Kidney epithelial cell (primary cell): Measurements from ENCODE around the gene ASPSCR1. TPM values are rescaled to one million over a fixed set of nuclear protein-coding genes. Genes with fewer than 3 reads are reported as not detected.

ENCODE experiments used
- DNase-seq: peaks from one replicate; pipeline ENCODE4 v3.0.0-alpha.2; 2010; ENCODE audit warnings: low read depth
- H3K27me3 ChIP-seq: 2 replicates; pipeline ENCODE4 v1.6.0; 2011; ENCODE audit warnings: low read length; ENCODE audit not compliant: control insufficient read depth, insufficient read depth
- H3K36me3 ChIP-seq: 2 replicates; pipeline ENCODE4 v1.5.1; 2011; ENCODE audit warnings: low read length; ENCODE audit not compliant: control insufficient read depth, insufficient read depth
- H3K4me3 ChIP-seq: 2 replicates; pipeline ENCODE4 v1.5.1; 2011; ENCODE audit warnings: low read depth, mild to moderate bottlenecking, control low read depth, low read length
- CTCF ChIP-seq: IDR thresholded peaks from 2 replicates; pipeline ENCODE4 v1.5.1; 2011; ENCODE audit warnings: mild to moderate bottlenecking, moderate library complexity, low read length, control low read depth, inconsistent platforms; ENCODE audit not compliant: insufficient read depth, poor library complexity, severe bottlenecking
- total RNA-seq: library from RNA; depleted of rRNA; stranded (reverse); fragments of >200 nt; gene quantifications from 2 replicates; pipeline ENCODE4 v1.2.3, GENCODE V29; 2015

Gene ASPSCR1
- total RNA-seq, 1 donor from 2014 or later, result 19.5 TPM

DNA sequence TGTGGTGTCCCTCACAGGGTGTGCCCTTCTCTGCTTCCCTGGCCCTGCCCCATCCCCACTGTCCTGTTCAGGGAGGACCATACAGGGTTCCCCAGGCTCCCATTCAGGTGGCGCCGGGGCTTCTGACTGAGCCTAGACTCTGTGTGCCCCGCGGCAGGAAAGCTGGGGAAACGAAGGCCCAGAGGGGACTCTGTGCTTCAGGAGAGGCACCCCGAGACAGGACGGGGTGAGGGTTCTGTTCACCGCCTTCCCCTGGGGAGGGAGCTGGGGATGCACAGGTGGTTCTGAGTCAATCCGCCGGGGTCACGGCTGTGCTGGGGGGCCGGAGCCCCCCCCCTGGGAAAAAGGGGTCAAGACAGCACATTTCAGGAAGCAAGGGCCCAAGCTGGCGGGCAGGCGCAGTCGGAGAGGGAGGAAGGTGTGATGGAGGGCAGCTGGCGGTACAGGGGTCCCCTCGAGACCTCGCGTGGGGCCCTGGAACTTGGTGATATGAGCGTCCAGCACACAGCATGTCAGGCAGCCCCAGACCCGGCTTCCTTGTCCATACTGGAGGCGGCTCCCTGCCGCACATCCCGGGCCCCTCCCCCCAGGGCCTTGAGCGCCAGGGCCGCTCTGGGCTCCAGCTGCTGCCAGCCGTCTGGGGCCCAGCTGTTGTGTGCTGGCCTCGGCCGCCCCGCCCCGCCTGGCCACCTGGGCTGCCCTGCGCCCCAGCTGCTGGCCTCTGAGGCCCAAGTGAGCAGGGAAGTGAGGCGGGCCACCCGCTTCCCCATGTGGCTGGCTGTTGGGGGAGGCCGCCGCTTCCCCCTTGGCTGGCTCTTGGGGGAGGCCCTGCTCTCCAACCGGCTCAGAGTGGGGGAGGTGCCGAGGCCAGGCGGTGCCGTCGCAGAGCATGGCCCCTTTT is 10.8 kb upstream of the ASPSCR1 start:
- Histone ChIP-seq H3K27me3 (peaks cover 37% of the 10 kb centered on the region), H3K36me3 (no peaks in the 10 kb centered on the region), H3K4me3 (no peak overlapping the region)
- DNase-seq, result no peak
- TF ChIP-seq CTCF, result no peak

DNA sequence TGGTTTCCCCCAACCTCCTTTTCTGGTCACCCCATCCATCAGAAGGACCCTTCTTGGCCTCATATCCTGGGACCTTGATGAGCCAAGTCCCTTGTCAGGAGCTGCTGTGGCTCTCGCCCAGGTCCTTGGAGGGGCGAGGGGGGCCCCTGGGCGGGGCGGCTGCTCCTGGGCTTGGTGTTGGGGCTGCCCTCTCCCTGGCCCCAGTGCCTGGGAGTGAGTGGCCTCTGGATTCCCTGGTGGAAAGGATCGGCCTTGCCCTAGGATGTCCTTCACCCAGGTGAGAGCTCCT is 10.2 kb upstream of the ASPSCR1 start:
- Histone ChIP-seq H3K4me3 (no peak overlapping the region), H3K36me3 (no peaks in the 10 kb centered on the region), H3K27me3 (peaks cover 31% of the 10 kb centered on the region)
- no peak for DNase-seq
- no peak for TF ChIP-seq CTCF

- Histone ChIP-seq H3K27me3 (peaks cover 26% of the 10 kb centered on the region), H3K4me3 (no peak overlapping the region), H3K36me3 (no peaks in the 10 kb centered on the region)
- TF ChIP-seq CTCF, result no peak
- no peak for DNase-seq
Observed at GRCh38 chr17:81967533-81968395, 9.7 kb upstream of the ASPSCR1 start.

DNA sequence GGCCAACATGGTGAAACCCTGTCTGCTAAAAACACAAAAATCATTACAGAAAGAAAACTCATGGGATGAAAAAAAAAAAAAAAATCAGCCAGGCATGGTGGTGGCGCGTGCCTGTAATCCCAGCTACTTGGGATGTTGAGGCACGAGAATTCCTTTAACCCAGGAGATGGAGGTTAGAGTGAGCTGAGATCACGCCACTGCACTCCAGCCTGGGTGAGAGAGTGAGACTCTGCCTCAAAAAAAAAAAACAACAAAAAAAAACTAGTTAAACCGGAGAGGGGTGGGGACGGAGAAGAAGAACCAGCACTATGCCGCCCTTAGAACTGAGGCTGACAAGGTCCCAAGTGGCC is 9.1 kb upstream of the ASPSCR1 start:
- peaks cover 19% of the 10 kb centered on the region for H3K27me3 ChIP-seq
- DNase-seq, result no peak
- no peak overlapping the region for H3K4me3 ChIP-seq
- TF ChIP-seq CTCF, result no peak
- H3K36me3 ChIP-seq, result no peaks in the 10 kb centered on the region

- Histone ChIP-seq H3K4me3 (no peak overlapping the region), H3K36me3 (no peaks in the 10 kb centered on the region), H3K27me3 (peaks cover 12% of the 10 kb centered on the region)
- no peak for DNase-seq
- TF ChIP-seq CTCF, result no peak
Observed at GRCh38 chr17:81968850-81969812, 8.3 kb upstream of the ASPSCR1 start.
